Spleen (tissue), 11 donors: Measurements from ENCODE around the gene ICAM4. TPM values are rescaled to one million over a fixed set of nuclear protein-coding genes. Genes with fewer than 3 reads are reported as not detected.

Source experiments
- DNase-seq: peaks from one replicate; pipeline ENCODE4 v3.0.0-alpha.2; 2020
- H3K27ac ChIP-seq, 8 donors: fragments of 200-600 bp; sonication (generic) in 7 of 8; 1 replicate in 4 of 8; 2 replicates in 4 of 8; pipeline versions ENCODE4 v1.5.0 to v1.8.0; 2016 to 2021; ENCODE audit warnings: inconsistent platforms in 4 of 8, mild to moderate bottlenecking in 4 of 8, moderate library complexity in 1 of 8
- H3K27me3 ChIP-seq, 7 donors: fragments of 200-600 bp; sonication (generic) in 6 of 7; replicated peaks in 1 of 7; 1 replicate in 4 of 7; 2 replicates in 3 of 7; pipeline versions ENCODE4 v1.5.0 to v1.8.0; 2016 to 2021; ENCODE audit warnings: inconsistent platforms in 3 of 7, mild to moderate bottlenecking in 1 of 7
- H3K36me3 ChIP-seq, 6 donors: fragments of 200-600 bp; sonication (generic) in 5 of 6; 1 replicate in 4 of 6; 2 replicates in 2 of 6; pipeline versions ENCODE4 v1.5.0 to v1.8.0; 2016 to 2021; ENCODE audit warnings: inconsistent platforms in 2 of 6
- H3K4me1 ChIP-seq, 6 donors: fragments of 200-600 bp; sonication (generic) in 5 of 6; 1 replicate in 3 of 6; 2 replicates in 3 of 6; pipeline versions ENCODE4 v1.5.0 to v1.8.0; 2016 to 2021; ENCODE audit warnings: inconsistent platforms in 3 of 6
- H3K4me3 ChIP-seq, 8 donors: fragments of 200-600 bp; sonication (generic) in 7 of 8; 1 replicate in 4 of 8; 2 replicates in 4 of 8; pipeline versions ENCODE4 v1.5.0 to v1.8.0; 2016 to 2021; ENCODE audit warnings: inconsistent platforms in 4 of 8, mild to moderate bottlenecking in 4 of 8, moderate library complexity in 2 of 8
- H3K9me3 ChIP-seq, 8 donors: fragments of 200-600 bp; sonication (generic) in 7 of 8; 1 replicate in 4 of 8; 2 replicates in 4 of 8; pipeline versions ENCODE4 v1.5.0 to v1.8.0; 2016 to 2021; ENCODE audit warnings: inconsistent platforms in 4 of 8
- POLR2A ChIP-seq, 3 donors: fragments of 450-650 bp; IDR thresholded peaks; one replicate each; pipeline ENCODE4 v1.5.1; 2017; ENCODE audit warnings: antibody characterized with exemption in 3 of 3, mild to moderate bottlenecking in 1 of 3
- POLR2AphosphoS5 ChIP-seq, 3 donors: sonication (generic); formaldehyde crosslinking; IDR thresholded peaks; one replicate each; pipeline ENCODE4 v1.5.1; 2017; ENCODE audit warnings: antibody characterized with exemption in 3 of 3
- WGBS, 5 donors: extraction: QIAGEN DNeasy Blood & Tissue Kit in 3 of 5; methylation state at CpG; one replicate each; pipeline versions ENCODE4 v1.1.5 to v1.1.7; 2013 to 2018; 5-methylcytosine and 5-hydroxymethylcytosine counted together
- intact Hi-C: fragments of 100-400 bp; cut with DNase I; formaldehyde crosslinking; loops from one replicate; pipeline ENCODE4 v1.15.0; 2023; ENCODE audit warnings: low total_unique reads
- polyA plus RNA-seq, 3 donors: library from polyadenylated mRNA; stranded (reverse); fragments of 200-250 nt; gene quantifications; one replicate each; pipeline ENCODE4 v1.2.1, GENCODE V29; 2013
- total RNA-seq, 7 donors: library from RNA; depleted of rRNA in 3 of 7; stranded (reverse); fragments of >200 nt in 3 of 7; fragmentation: NEBNext Ultra II Directional in 4 of 7; extraction: Animal tissue kit (Norgen Biotek cat#: 25700) in 4 of 7; gene quantifications; one replicate each; pipeline versions ENCODE4 v1.1.0 to v1.2.1, GENCODE V29; 2016 to 2021
- TF ChIP-seq, protein P1 (sequence below), 11 experiments: fragments of 200-600 bp in 7 of 11; fragments of 450-650 bp in 4 of 11; sonication (generic) in 4 of 11; IDR thresholded peaks in 8 of 11; conservative IDR thresholded peaks in 3 of 11; 1 replicate in 7 of 11; 2 replicates in 4 of 11; pipeline versions ENCODE4 v1.4.0 to v1.8.0; 2016 to 2021; ENCODE audit warnings: antibody characterized with exemption in 11 of 11, inconsistent platforms in 4 of 11, mild to moderate bottlenecking in 1 of 11
- donor health status: healthy with polysubstance abuse.
- donor health status: DM: no; HTN: no; CAD: no; lungs with moderate emphysema.
- donor health status: DM: no; HTN: no; CAD: no.
- donor health status: Bipolar disorder and iron deficiency.
- donor health status: healthy.
- donor health status: DM: no; HTN: no; CAD: no.
- donor health status: DM: yes; HTN: yes; CAD: no.

ICAM4 gene
- total and polyA plus RNA-seq, 10 donors = 0.48 to 3.7 (median 1.3) TPM

GRCh38 chr19:10243606-10244005 lies 43.1 kb upstream of the ICAM4 start:
- no peak for DNase-seq
- Histone ChIP-seq H3K4me3 (no peak overlapping the region), H3K36me3 (no peaks in the 10 kb centered on the region), H3K9me3 (no peaks in the 10 kb centered on the region), H3K27me3 (no peaks in the 10 kb centered on the region), H3K27ac (no peak overlapping the region), H3K4me1 (peaks cover 0 to 12% (median 0%) of the 10 kb centered on the region in 6 donors)
- WGBS, 5 donors = 94 to 97% (median 95%) methylated on average over 6 to 7 of the region's 7 CpGs
- intact Hi-C loops = loop anchor here (10.0 kb wide), 1 partner anchor 49 kb away; the partner anchor contains the start of gene DNMT1
- TF ChIP-seq, protein P1, sequence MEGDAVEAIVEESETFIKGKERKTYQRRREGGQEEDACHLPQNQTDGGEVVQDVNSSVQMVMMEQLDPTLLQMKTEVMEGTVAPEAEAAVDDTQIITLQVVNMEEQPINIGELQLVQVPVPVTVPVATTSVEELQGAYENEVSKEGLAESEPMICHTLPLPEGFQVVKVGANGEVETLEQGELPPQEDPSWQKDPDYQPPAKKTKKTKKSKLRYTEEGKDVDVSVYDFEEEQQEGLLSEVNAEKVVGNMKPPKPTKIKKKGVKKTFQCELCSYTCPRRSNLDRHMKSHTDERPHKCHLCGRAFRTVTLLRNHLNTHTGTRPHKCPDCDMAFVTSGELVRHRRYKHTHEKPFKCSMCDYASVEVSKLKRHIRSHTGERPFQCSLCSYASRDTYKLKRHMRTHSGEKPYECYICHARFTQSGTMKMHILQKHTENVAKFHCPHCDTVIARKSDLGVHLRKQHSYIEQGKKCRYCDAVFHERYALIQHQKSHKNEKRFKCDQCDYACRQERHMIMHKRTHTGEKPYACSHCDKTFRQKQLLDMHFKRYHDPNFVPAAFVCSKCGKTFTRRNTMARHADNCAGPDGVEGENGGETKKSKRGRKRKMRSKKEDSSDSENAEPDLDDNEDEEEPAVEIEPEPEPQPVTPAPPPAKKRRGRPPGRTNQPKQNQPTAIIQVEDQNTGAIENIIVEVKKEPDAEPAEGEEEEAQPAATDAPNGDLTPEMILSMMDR (IDR thresholded peaks at IDR 0.05 in 8 of 11, conservative IDR thresholded peaks at IDR 0.05 in 3 of 11) = no peak
- TF ChIP-seq POLR2AphosphoS5 (IDR thresholded peaks at IDR 0.05) = no peak
- TF ChIP-seq POLR2A (IDR thresholded peaks at IDR 0.05) = no peak

DNA sequence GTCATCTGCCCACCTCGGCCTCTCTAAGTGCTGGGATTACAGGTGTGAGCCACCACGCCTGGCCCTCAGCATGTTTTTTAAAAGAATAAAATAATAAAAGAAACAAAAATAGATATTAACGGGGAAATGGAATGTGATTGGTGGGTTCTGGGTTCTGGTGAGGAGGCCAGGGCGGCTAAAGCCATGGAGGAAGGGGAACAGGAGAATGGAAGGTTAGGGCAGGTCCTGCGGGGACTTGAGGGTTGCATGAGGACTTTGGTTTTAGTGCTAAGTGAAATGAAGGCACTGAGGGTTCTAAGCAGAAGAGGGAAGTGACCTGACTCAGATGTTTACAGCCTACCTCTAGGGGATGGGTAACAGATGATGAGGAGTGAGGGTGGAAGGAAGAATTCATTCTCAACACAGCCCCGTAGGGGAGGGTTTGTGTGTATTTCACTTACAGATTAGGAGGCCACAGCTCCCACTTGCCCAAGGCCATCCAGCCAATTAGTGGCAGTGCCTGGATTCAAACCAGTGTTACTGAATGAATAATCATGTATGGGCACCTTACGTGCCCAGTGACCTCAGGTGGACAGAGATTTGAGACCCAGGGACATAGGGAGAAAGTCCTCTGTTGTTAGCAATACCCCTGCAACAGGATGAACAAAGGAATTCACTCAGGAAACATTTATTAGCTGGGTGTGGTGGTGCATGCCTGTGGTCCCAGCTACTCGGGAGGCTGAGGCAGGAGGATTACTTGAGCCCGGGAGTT lies 41.4 kb upstream of the ICAM4 start:
- H3K4me3 ChIP-seq = no peak overlapping the region
- intact Hi-C loops = loop anchor here (5.0 to 10.0 kb wide), 2 partner anchors 51 to 313 kb away; partner anchors contain the start of gene DNMT1
- WGBS, 5 donors = 73 to 75% (median 73%) methylated on average over 9 of the region's 9 CpGs
- no peaks in the 10 kb centered on the region for H3K36me3 ChIP-seq
- no peak for DNase-seq
- H3K27me3 ChIP-seq = no peaks in the 10 kb centered on the region
- H3K9me3 ChIP-seq = no peaks in the 10 kb centered on the region
- TF ChIP-seq POLR2A (IDR thresholded peaks at IDR 0.05) (no peak), POLR2AphosphoS5 (IDR thresholded peaks at IDR 0.05) (no peak)
- TF ChIP-seq, protein P1 (IDR thresholded peaks at IDR 0.05 in 8 of 11, conservative IDR thresholded peaks at IDR 0.05 in 3 of 11) = no peak
- no peak overlapping the region for H3K27ac ChIP-seq
- H3K4me1 ChIP-seq = peaks cover 4 to 7% (median 5%) of the 10 kb centered on the region in 6 donors

- Histone ChIP-seq H3K27me3 (no peaks in the 10 kb centered on the region), H3K27ac (no peak overlapping the region), H3K4me1 (peaks cover 4 to 18% (median 14%) of the 10 kb centered on the region in 6 donors), H3K4me3 (no peak overlapping the region), H3K9me3 (no peaks in the 10 kb centered on the region), H3K36me3 (no peaks in the 10 kb centered on the region)
- TF ChIP-seq POLR2AphosphoS5 (IDR thresholded peaks at IDR 0.05) (no peak), POLR2A (IDR thresholded peaks at IDR 0.05) (no peak)
- TF ChIP-seq, protein P1 (IDR thresholded peaks at IDR 0.05 in 8 of 11, conservative IDR thresholded peaks at IDR 0.05 in 3 of 11) = no peak
- WGBS, 5 donors = 71 to 87% (median 82%) methylated on average over 6 of the region's 6 CpGs
- intact Hi-C loops = loop anchor here (5.0 to 10.0 kb wide), 2 partner anchors 52 to 314 kb away; partner anchors contain the start of gene DNMT1
- DNase-seq = no peak
Measured at GRCh38 chr19:10246511-10246910, 40.2 kb upstream of the ICAM4 start.
